HepG2 (cell line): ENCODE measurements around the gene CPED1. TPM values are rescaled to one million over a fixed set of nuclear protein-coding genes. Genes with fewer than 3 reads are reported as not detected.

ENCODE experiments used
- ATAC-seq: fragments of 200-7000 bp; cut with Tn5 transposase; 3 replicates; pipeline ENCODE4 v1.9.1; 2020; ENCODE audit warnings: mild to moderate bottlenecking, moderate library complexity
- BruUV-seq: library from RNA; stranded (reverse); fragments of 400-500 nt; replicated peaks from 2 replicates; lab custom pipeline; 2021; lab: Mats Ljungman, UMichigan
- CTCF ChIA-PET: fragments of 300-600 bp; formaldehyde crosslinking; extraction: SDS; loops from one replicate; lab custom pipeline; 2021; ENCODE audit warnings: low total read pairs, inconsistent platforms, low intra/inter-chr PET ratio; lab: Yijun Ruan, JAX
- POLR2A ChIA-PET: fragments of 350-600 bp; sonication (Branson Sonifier 250); formaldehyde crosslinking; loops from one replicate; lab custom pipeline; 2020; ENCODE audit warnings: antibody characterized with exemption, inconsistent platforms; lab: Yijun Ruan, JAX
- DNase-seq: peaks from one replicate; pipeline ENCODE4 v3.0.0-alpha.2; 2015; ENCODE audit warnings: low spot score
- FAIRE-seq: peaks from 3 replicates; lab custom pipeline; 2011; peaks lifted over from hg19 to GRCh38; lab: Jason Lieb, UNC
- H2AFZ ChIP-seq: one replicate; pipeline ENCODE4 v1.6.1; 2011; ENCODE audit warnings: low read length, inconsistent platforms
- H3K27ac ChIP-seq: fragments of 300-600 bp; 3 replicates; pipeline ENCODE4 v1.8.0; 2011; ENCODE audit warnings: mixed run types, mild to moderate bottlenecking, mixed read lengths, low read length, inconsistent platforms; ENCODE audit not compliant: insufficient read depth; ENCODE audit errors: extremely low read length
- H3K27me3 ChIP-seq, 2 experiments: fragments of 200-600 bp in 1 of 2; 2 replicates in 1 of 2; 3 replicates in 1 of 2; pipeline versions ENCODE4 v1.6.0 to v1.8.0; 2011; ENCODE audit warnings: low read length in 2 of 2, mild to moderate bottlenecking in 2 of 2, moderate library complexity in 2 of 2, inconsistent platforms in 1 of 2; ENCODE audit not compliant: insufficient read depth in 2 of 2, control insufficient read depth in 1 of 2
- H3K36me3 ChIP-seq, 2 experiments: fragments of 200-600 bp in 1 of 2; replicated peaks in 1 of 2; 2 replicates in 1 of 2; 3 replicates in 1 of 2; pipeline versions ENCODE4 v1.5.1 to v1.8.0; 2011; ENCODE audit warnings: low read length in 2 of 2, inconsistent platforms in 1 of 2; ENCODE audit not compliant: insufficient read depth in 2 of 2, control insufficient read depth in 1 of 2
- H3K4me1 ChIP-seq: 2 replicates; pipeline ENCODE4 v1.5.1; 2012; ENCODE audit warnings: low read length, inconsistent platforms; ENCODE audit not compliant: insufficient read depth
- H3K4me2 ChIP-seq: 2 replicates; pipeline ENCODE4 v1.6.0; 2011; ENCODE audit warnings: low read depth, low read length, inconsistent platforms
- H3K4me3 ChIP-seq, 3 experiments: fragments of 200-600 bp in 1 of 3; sonication (generic), shearing (Covaris generic) in 1 of 3; replicated peaks in 1 of 3; 2 replicates each; pipeline ENCODE4 v1.5.1; 2011 to 2016; ENCODE audit warnings: low read length in 3 of 3, inconsistent platforms in 2 of 3, low read depth in 2 of 3, mild to moderate bottlenecking in 2 of 3, control low read depth in 1 of 3, mixed read lengths in 1 of 3; ENCODE audit not compliant: insufficient read depth in 1 of 3
- H3K79me2 ChIP-seq: one replicate; pipeline ENCODE4 v1.6.1; 2011; ENCODE audit warnings: low read length, inconsistent platforms; ENCODE audit not compliant: insufficient read depth
- H3K9ac ChIP-seq: 2 replicates; pipeline ENCODE4 v1.6.0; 2011; ENCODE audit warnings: mild to moderate bottlenecking, low read depth, low read length, inconsistent platforms; ENCODE audit not compliant: insufficient read depth
- H3K9me3 ChIP-seq: 2 replicates; pipeline ENCODE4 v1.5.1; 2012; ENCODE audit warnings: mild to moderate bottlenecking, low read length
- H4K20me1 ChIP-seq: 2 replicates; pipeline ENCODE4 v1.6.0; 2011; ENCODE audit warnings: inconsistent platforms, mild to moderate bottlenecking, low read length, moderate library complexity; ENCODE audit not compliant: insufficient read depth
- KDM1A ChIP-seq: IDR thresholded peaks from 2 replicates; pipeline ENCODE4 v1.6.1; 2016; ENCODE audit warnings: missing compliant biosample characterization
- NCOA1 ChIP-seq: sonication (generic); formaldehyde crosslinking; IDR thresholded peaks from 2 replicates; pipeline ENCODE4 v1.9.0; 2021; ENCODE audit warnings: missing genetic modification reagents
- RXRB ChIP-seq: IDR thresholded peaks from 2 replicates; pipeline ENCODE4 v1.6.1; 2016; ENCODE audit warnings: borderline replicate concordance, missing genetic modification reagents, missing compliant biosample characterization
- SAP130 ChIP-seq: IDR thresholded peaks from 2 replicates; pipeline ENCODE4 v1.6.1; 2016; ENCODE audit warnings: low read depth
- ZBTB34 ChIP-seq: sonication (generic); formaldehyde crosslinking; IDR thresholded peaks from 2 replicates; pipeline ENCODE4 v1.8.0; 2022; ENCODE audit warnings: mild to moderate bottlenecking, missing genetic modification reagents
- ZEB1 ChIP-seq: IDR thresholded peaks from 2 replicates; pipeline ENCODE4 v1.6.1; 2012; ENCODE audit warnings: mild to moderate bottlenecking, low read depth, inconsistent platforms; ENCODE audit not compliant: insufficient replicate concordance
- ZNF431 ChIP-seq: sonication (generic); formaldehyde crosslinking; IDR thresholded peaks from 2 replicates; pipeline ENCODE4 v1.9.0; 2022; ENCODE audit warnings: missing genetic modification reagents, low read depth, mild to moderate bottlenecking, borderline replicate concordance
- ZNF772 ChIP-seq: sonication (generic); formaldehyde crosslinking; IDR thresholded peaks from 2 replicates; pipeline ENCODE4 v1.5.0; 2020; ENCODE audit warnings: mild to moderate bottlenecking, missing genetic modification reagents
- ZXDC ChIP-seq: sonication (generic); formaldehyde crosslinking; IDR thresholded peaks from 2 replicates; pipeline ENCODE4 v1.5.0; 2020; ENCODE audit warnings: mild to moderate bottlenecking, missing genetic modification reagents
- WGBS: methylation state at CpG from one replicate; pipeline ENCODE4 v1.1.6; 2017; ENCODE audit warnings: low lambda C conversion rate; 5-methylcytosine and 5-hydroxymethylcytosine counted together
- in situ Hi-C: cut with HindIII; loops from 2 replicates; pipeline ENCODE4 v1.10.0; 2017; ENCODE audit warnings: low pct_unique_long_range_greater_than_20kb; ENCODE audit not compliant: extremely low pct_ligation_motif_present
- intact Hi-C: fragments of 100-400 bp; cut with micrococcal nuclease; formaldehyde crosslinking; loops from one replicate; pipeline ENCODE4 v1.10.0; 2022; ENCODE audit not compliant: unreplicated experiment
- polyA plus RNA-seq, 8 experiments: library from polyadenylated mRNA; depleted of rRNA in 3 of 8; stranded (reverse) in 7 of 8; unstranded in 1 of 8; fragments of >200 nt; fragmentation: Illumina TruSeq in 4 of 8; extraction: Trizol in 4 of 8; gene quantifications; 2 replicates each; pipeline versions ENCODE4 v1.2.1 to v1.2.3, GENCODE V29; 2011 to 2016; ENCODE audit warnings: low read depth in 4 of 8, missing spikeins in 1 of 8, mixed read lengths in 1 of 8; ENCODE audit not compliant: insufficient read depth in 1 of 8
- total RNA-seq, 5 experiments: library from RNA; depleted of rRNA; stranded (reverse); fragments of >200 nt; fragmentation: Illumina TruSeq; extraction: Trizol; gene quantifications; 2 replicates each; pipeline ENCODE4 v1.2.3, GENCODE V29; 2016; ENCODE audit warnings: low read depth in 1 of 5

Gene CPED1
- total and polyA plus RNA-seq, 2 of the 13 experiments (the other 11 are each of a cell fraction or from before 2014, with no cell fraction given): 11.5 to 27.0 TPM

DNA sequence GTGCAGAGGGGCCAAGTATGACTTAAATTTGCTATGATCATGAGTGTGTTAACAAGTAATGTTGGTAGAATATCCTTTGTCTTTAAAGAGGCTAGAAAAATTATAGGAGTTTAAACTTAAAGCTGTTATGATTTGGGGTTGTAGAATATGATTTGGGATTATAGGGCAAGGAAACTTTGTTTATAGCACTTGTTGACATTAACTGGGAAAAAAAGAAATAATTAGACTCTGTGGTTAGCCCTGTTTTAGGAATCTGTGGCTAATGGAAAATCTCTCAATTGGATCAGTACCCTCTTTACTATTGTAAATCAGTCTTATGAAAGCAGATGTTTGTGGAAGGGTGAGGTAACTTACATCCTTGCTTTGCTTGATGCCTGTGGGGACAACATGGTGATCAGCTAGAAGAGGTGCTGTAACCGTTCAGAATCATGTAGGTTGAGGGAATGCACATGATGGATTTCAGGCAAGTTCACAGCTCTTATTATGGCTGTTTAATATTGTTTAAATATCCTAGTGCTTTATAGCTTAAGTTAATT is 26.8 kb upstream of the CPED1 start:
- in situ Hi-C loops: no loop called here
- BruUV-seq: no TSS peak
- POLR2A ChIA-PET: interaction anchor here (1.6 kb wide), 1 partner anchor 11 kb away, joined by 9 read pairs; the partner anchor contains the start of gene ING3

More for the DNA sequence above, 26.8 kb upstream of the CPED1 start:
- no peak for DNase-seq
- Histone ChIP-seq H3K79me2 (no peaks in the 10 kb centered on the region), H3K27me3 (no peaks in the 10 kb centered on the region), H4K20me1 (no peaks in the 10 kb centered on the region), H3K36me3 (peaks cover 0 to 6% of the 10 kb centered on the region in 2 experiments; a peak in 3 of 5 replicates), H3K4me2 (no peak overlapping the region), H2AFZ (no peak overlapping the region), H3K9ac (no peak overlapping the region), H3K4me3 (no peak overlapping the region), H3K9me3 (no peaks in the 10 kb centered on the region), H3K27ac (no peak overlapping the region), H3K4me1 (no peaks in the 10 kb centered on the region)
- CTCF ChIA-PET: no interaction called here
- FAIRE-seq: no peak
- no peak for ATAC-seq
- WGBS: 92% methylated on average over 1 of the region's 1 CpG
- TF ChIP-seq ZBTB34 (CRISPR knock-in tag): no peak
- no peak for TF ChIP-seq ZXDC (CRISPR knock-in tag)
- TF ChIP-seq ZNF431: no peak
- TF ChIP-seq ZNF772: no peak
- no peak for TF ChIP-seq ZEB1
- no peak for TF ChIP-seq KDM1A (CRISPR knock-in tag)
- no peak for TF ChIP-seq RXRB (CRISPR knock-in tag)
- TF ChIP-seq SAP130 (CRISPR knock-in tag): no peak
- no peak for TF ChIP-seq NCOA1 (CRISPR knock-in tag)
- intact Hi-C loops: no loop called here
